Measurements from ENCODE around the gene VEZT. TPM values are rescaled to one million over a fixed set of nuclear protein-coding genes. Genes with fewer than 3 reads are reported as not detected.

The VEZT gene
- total RNA-seq, 4 donors from 2014 or later = 76.5 to 121 (median 95.2) TPM

DNA sequence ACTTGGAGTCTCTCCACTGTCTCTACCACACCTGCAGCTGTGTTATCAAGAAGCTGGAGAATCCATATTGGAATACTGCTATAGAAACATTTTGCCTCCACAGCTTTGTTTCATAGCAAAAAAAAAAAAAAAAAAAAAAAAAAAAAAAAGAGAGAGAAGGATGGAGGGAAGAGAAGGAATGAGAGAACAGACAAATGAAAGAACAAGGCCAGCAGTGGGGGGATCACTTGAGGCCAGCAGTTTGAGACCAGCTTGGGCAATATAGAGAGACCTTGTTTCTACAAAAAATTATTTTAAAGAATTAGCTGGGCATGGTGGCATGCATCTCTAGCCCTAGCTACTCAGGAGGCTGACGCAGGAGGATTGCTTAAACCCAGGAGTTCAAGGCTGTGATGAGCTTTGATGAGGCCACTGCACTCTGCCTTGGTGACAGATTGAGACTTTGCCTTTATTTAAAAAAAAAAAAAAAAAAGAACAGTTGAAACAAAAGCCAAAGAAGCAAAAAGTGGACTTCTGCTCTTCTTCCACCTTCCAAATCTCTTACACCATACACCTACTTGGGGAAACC is 8.1 kb downstream of the VEZT start:
- TF ChIP-seq CTCF (IDR thresholded peaks at IDR 0.05) = no peak
- TF ChIP-seq POLR2A (IDR thresholded peaks at IDR 0.05) = no peak
- Histone ChIP-seq H3K4me3 (no peak overlapping the region), H3K27ac (no peak overlapping the region), H3K9me3 (no peaks in the 10 kb centered on the region), H3K27me3 (no peaks in the 10 kb centered on the region), H3K36me3 (peaks cover 0 to 14% (median 0%) of the 10 kb centered on the region in 3 donors), H3K4me1 (no peaks in the 10 kb centered on the region)
- no peak for DNase-seq

DNA sequence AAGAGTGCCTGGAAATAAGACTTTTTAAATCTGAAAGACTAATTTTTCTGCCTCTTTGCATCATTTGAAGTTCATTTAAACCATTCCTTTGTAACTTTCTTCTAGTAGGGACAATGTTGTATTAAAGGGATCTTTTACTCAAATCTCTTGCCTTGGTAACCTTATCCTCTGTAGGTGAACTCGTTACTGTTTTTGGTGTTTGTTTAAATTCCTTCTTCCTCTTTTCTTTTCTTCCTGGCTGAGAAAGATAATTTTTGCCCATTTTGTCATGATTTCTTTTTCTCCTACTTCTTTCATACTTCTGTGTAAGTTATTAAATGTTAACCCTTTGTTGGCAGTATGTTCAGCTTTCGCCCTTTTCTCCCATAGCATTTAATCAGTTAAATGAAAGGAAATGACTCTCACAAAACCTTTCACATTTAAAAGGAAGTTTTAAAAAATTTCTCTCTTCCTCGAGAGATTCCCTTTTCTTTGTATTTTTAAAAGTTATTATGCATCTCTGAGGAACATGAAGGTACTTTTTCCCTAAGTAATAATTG is 10.3 kb downstream of the VEZT start:
- no peaks in the 10 kb centered on the region for H3K9me3 ChIP-seq
- TF ChIP-seq POLR2A (IDR thresholded peaks at IDR 0.05) (no peak), CTCF (IDR thresholded peaks at IDR 0.05) (no peak)
- H3K36me3 ChIP-seq = peaks cover 0 to 14% (median 0%) of the 10 kb centered on the region in 3 donors
- DNase-seq = no peak
- H3K4me3 ChIP-seq = no peak overlapping the region
- no peaks in the 10 kb centered on the region for H3K27me3 ChIP-seq
- no peaks in the 10 kb centered on the region for H3K4me1 ChIP-seq
- H3K27ac ChIP-seq = no peak overlapping the region

- H3K27ac ChIP-seq = no peak overlapping the region
- H3K4me3 ChIP-seq = no peak overlapping the region
- TF ChIP-seq POLR2A (IDR thresholded peaks at IDR 0.05) = no peak
- no peak for TF ChIP-seq CTCF (IDR thresholded peaks at IDR 0.05)
- H3K27me3 ChIP-seq = no peaks in the 10 kb centered on the region
- no peak for DNase-seq
- peaks cover 0 to 14% (median 0%) of the 10 kb centered on the region in 3 donors for H3K36me3 ChIP-seq
- no peaks in the 10 kb centered on the region for H3K9me3 ChIP-seq
- no peaks in the 10 kb centered on the region for H3K4me1 ChIP-seq
Observed at GRCh38 chr12:95228617-95229016, 11.0 kb downstream of the VEZT start.

DNA sequence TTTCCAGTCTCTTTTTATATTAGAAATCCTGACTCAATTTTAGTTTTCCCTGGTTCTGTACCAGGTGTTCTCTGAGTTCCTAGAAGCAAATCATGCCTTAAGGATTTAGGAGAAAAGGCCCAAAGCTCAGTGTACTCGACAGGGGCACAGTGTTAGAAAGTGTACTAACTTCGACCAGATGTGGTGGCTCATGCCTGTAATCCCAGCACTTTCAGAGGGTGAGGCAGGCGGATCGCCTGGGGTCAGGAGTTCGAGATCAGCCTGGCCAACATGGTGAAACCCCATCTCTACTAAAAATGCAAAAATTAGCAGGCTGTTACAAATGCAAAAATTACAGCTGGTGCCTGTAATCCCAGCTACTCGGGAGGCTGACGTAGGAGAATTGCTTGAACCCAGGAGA is 12.0 kb downstream of the VEZT start:
- Histone ChIP-seq H3K4me3 (no peak overlapping the region), H3K27ac (no peak overlapping the region), H3K4me1 (no peaks in the 10 kb centered on the region), H3K36me3 (peaks cover 0 to 11% (median 0%) of the 10 kb centered on the region in 3 donors), H3K9me3 (no peaks in the 10 kb centered on the region), H3K27me3 (no peaks in the 10 kb centered on the region)
- no peak for DNase-seq
- TF ChIP-seq POLR2A (IDR thresholded peaks at IDR 0.05) (no peak), CTCF (IDR thresholded peaks at IDR 0.05) (no peak)

DNA sequence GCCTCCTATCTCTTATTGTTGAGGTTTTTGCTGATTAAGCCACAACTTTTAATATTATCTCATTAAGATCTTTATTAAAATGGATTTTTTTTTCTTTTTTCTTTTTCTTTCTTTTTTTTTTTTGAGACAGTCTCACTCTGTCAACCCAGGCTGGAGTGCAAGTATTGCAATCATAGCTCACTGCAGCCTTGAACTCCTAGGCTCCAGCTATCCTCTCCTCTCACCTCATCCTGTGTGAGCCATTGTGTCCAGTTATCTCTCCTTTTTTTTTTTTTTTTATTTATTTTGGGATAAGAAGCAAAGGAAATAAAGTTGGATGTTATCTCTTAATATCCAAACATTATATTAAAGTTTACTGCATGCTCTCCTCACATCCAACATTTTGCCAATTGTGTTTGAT is 12.7 kb downstream of the VEZT start:
- Histone ChIP-seq H3K4me1 (no peaks in the 10 kb centered on the region), H3K9me3 (no peaks in the 10 kb centered on the region), H3K27me3 (no peaks in the 10 kb centered on the region), H3K36me3 (peaks cover 0 to 4% (median 0%) of the 10 kb centered on the region in 3 donors), H3K4me3 (no peak overlapping the region), H3K27ac (no peak overlapping the region)
- no peak for DNase-seq
- TF ChIP-seq POLR2A (IDR thresholded peaks at IDR 0.05) (no peak), CTCF (IDR thresholded peaks at IDR 0.05) (no peak)
